SJCRH30 (cell line): Measurements from ENCODE around the gene DENND6B. TPM values are rescaled to one million over a fixed set of nuclear protein-coding genes. Genes with fewer than 3 reads are reported as not detected.

Experiments used
- DNase-seq, 2 experiments: peaks; one replicate each; pipeline ENCODE4 v3.0.0-alpha.2; 2015 to 2020
- H3K27ac ChIP-seq: fragments of 250-450 bp; sonication (Bioruptor Pico); 2 replicates; pipeline ENCODE4 v1.5.1; 2020; ENCODE audit warnings: mild to moderate bottlenecking, moderate library complexity
- H3K27me3 ChIP-seq: fragments of 250-450 bp; sonication (Bioruptor Pico); 2 replicates; pipeline ENCODE4 v1.5.1; 2020; ENCODE audit warnings: mild to moderate bottlenecking, moderate library complexity
- H3K36me3 ChIP-seq: fragments of 250-450 bp; sonication (Bioruptor Pico); 2 replicates; pipeline ENCODE4 v1.5.1; 2020; ENCODE audit warnings: mild to moderate bottlenecking, moderate library complexity
- H3K4me1 ChIP-seq: fragments of 250-450 bp; sonication (Bioruptor Pico); 2 replicates; pipeline ENCODE4 v1.5.1; 2020; ENCODE audit warnings: mild to moderate bottlenecking, moderate library complexity
- H3K4me3 ChIP-seq: fragments of 250-450 bp; sonication (Bioruptor Pico); 2 replicates; pipeline ENCODE4 v1.5.1; 2020; ENCODE audit warnings: mild to moderate bottlenecking, moderate library complexity
- H3K9me3 ChIP-seq: fragments of 250-450 bp; sonication (Bioruptor Pico); replicated peaks from 2 replicates; pipeline ENCODE4 v1.5.1; 2020; ENCODE audit warnings: mild to moderate bottlenecking, moderate library complexity
- total RNA-seq: library from RNA; depleted of rRNA; stranded (reverse); fragments of >200 nt; shearing (Covaris generic); gene quantifications from 2 replicates; pipeline ENCODE4 v1.2.3, GENCODE V29; 2014

The DENND6B gene
- total RNA-seq, 1 experiment from 2014 or later, result 0.18 TPM

- H3K27ac ChIP-seq, result peak overlapping the region; percentile 82
- DNase-seq, result peak; percentile 98 to 99
- H3K27me3 ChIP-seq, result no peaks in the 10 kb centered on the region
- peaks cover 26% of the 10 kb centered on the region for H3K36me3 ChIP-seq
- H3K9me3 ChIP-seq, result no peaks in the 10 kb centered on the region
- H3K4me1 ChIP-seq, result peaks cover 59% of the 10 kb centered on the region
- H3K4me3 ChIP-seq, result peak overlapping the region; percentile 95
Measured at GRCh38 chr22:50305923-50306566, 20.8 kb downstream of the DENND6B start.

- Histone ChIP-seq H3K27me3 (no peaks in the 10 kb centered on the region), H3K9me3 (no peaks in the 10 kb centered on the region), H3K27ac (peak overlapping the region; percentile 82), H3K36me3 (peaks cover 31% of the 10 kb centered on the region), H3K4me1 (peaks cover 59% of the 10 kb centered on the region), H3K4me3 (peak overlapping the region; percentile 95)
- no peak for DNase-seq
Measured at GRCh38 chr22:50305393-50305922, 21.4 kb downstream of the DENND6B start.

- no peak for DNase-seq
- Histone ChIP-seq H3K36me3 (peaks cover 34% of the 10 kb centered on the region), H3K9me3 (no peaks in the 10 kb centered on the region), H3K27ac (peak overlapping the region; percentile 82), H3K4me1 (peaks cover 54% of the 10 kb centered on the region), H3K4me3 (peak overlapping the region; percentile 95), H3K27me3 (no peaks in the 10 kb centered on the region)
Measured at GRCh38 chr22:50304528-50305392, 22.1 kb downstream of the DENND6B start.

GRCh38 chr22:50303848-50304527, 22.8 kb downstream of the DENND6B start:
- no peaks in the 10 kb centered on the region for H3K27me3 ChIP-seq
- H3K9me3 ChIP-seq, result no peaks in the 10 kb centered on the region
- H3K4me1 ChIP-seq, result peaks cover 47% of the 10 kb centered on the region
- peaks cover 34% of the 10 kb centered on the region for H3K36me3 ChIP-seq
- H3K27ac ChIP-seq, result 0 out of 2 replicates have a peak overlapping the region, but pooled peaks have one; percentile 10
- DNase-seq, result no peak
- no peak overlapping the region for H3K4me3 ChIP-seq

- no peak for DNase-seq
- Histone ChIP-seq H3K4me3 (no peak overlapping the region), H3K27me3 (no peaks in the 10 kb centered on the region), H3K4me1 (peaks cover 41% of the 10 kb centered on the region), H3K9me3 (no peaks in the 10 kb centered on the region), H3K36me3 (peaks cover 34% of the 10 kb centered on the region), H3K27ac (no peak overlapping the region)
Measured at GRCh38 chr22:50303515-50303847, 23.3 kb downstream of the DENND6B start.

- Histone ChIP-seq H3K9me3 (no peaks in the 10 kb centered on the region), H3K4me3 (no peak overlapping the region), H3K4me1 (peaks cover 34% of the 10 kb centered on the region), H3K27ac (no peak overlapping the region), H3K36me3 (peaks cover 34% of the 10 kb centered on the region), H3K27me3 (no peaks in the 10 kb centered on the region)
- peak; percentile 57 to 66 for DNase-seq
Measured at GRCh38 chr22:50302564-50302963, 24.2 kb downstream of the DENND6B start.

GRCh38 chr22:50302041-50302541, 24.7 kb downstream of the DENND6B start:
- no peaks in the 10 kb centered on the region for H3K9me3 ChIP-seq
- no peak for DNase-seq
- H3K4me3 ChIP-seq, result no peak overlapping the region
- no peaks in the 10 kb centered on the region for H3K27me3 ChIP-seq
- peaks cover 34% of the 10 kb centered on the region for H3K4me1 ChIP-seq
- peaks cover 34% of the 10 kb centered on the region for H3K36me3 ChIP-seq
- no peak overlapping the region for H3K27ac ChIP-seq

- DNase-seq, result no peak
- Histone ChIP-seq H3K4me1 (peaks cover 34% of the 10 kb centered on the region), H3K36me3 (peaks cover 34% of the 10 kb centered on the region), H3K27me3 (no peaks in the 10 kb centered on the region), H3K27ac (no peak overlapping the region), H3K9me3 (no peaks in the 10 kb centered on the region), H3K4me3 (no peak overlapping the region)
Measured at GRCh38 chr22:50301581-50301991, 25.2 kb downstream of the DENND6B start.

- Histone ChIP-seq H3K27ac (no peak overlapping the region), H3K4me1 (peaks cover 34% of the 10 kb centered on the region), H3K36me3 (peaks cover 34% of the 10 kb centered on the region), H3K27me3 (no peaks in the 10 kb centered on the region), H3K9me3 (no peaks in the 10 kb centered on the region), H3K4me3 (no peak overlapping the region)
- no peak for DNase-seq
Measured at GRCh38 chr22:50300620-50301257, 26.1 kb downstream of the DENND6B start.

- H3K4me3 ChIP-seq, result no peak overlapping the region
- no peak for DNase-seq
- H3K27me3 ChIP-seq, result no peaks in the 10 kb centered on the region
- H3K4me1 ChIP-seq, result peaks cover 28% of the 10 kb centered on the region
- no peaks in the 10 kb centered on the region for H3K9me3 ChIP-seq
- H3K27ac ChIP-seq, result no peak overlapping the region
- peaks cover 32% of the 10 kb centered on the region for H3K36me3 ChIP-seq
Measured at GRCh38 chr22:50299785-50300619, 26.8 kb downstream of the DENND6B start.

- Histone ChIP-seq H3K36me3 (peaks cover 26% of the 10 kb centered on the region), H3K27me3 (no peaks in the 10 kb centered on the region), H3K4me3 (no peak overlapping the region), H3K9me3 (no peaks in the 10 kb centered on the region), H3K27ac (no peak overlapping the region), H3K4me1 (peaks cover 27% of the 10 kb centered on the region)
- no peak for DNase-seq
Measured at GRCh38 chr22:50298937-50299784, 27.7 kb downstream of the DENND6B start.

GRCh38 chr22:50298266-50298637, 28.6 kb downstream of the DENND6B start:
- peaks cover 23% of the 10 kb centered on the region for H3K36me3 ChIP-seq
- H3K27me3 ChIP-seq, result no peaks in the 10 kb centered on the region
- no peak for DNase-seq
- H3K4me1 ChIP-seq, result peaks cover 25% of the 10 kb centered on the region
- H3K27ac ChIP-seq, result no peak overlapping the region
- no peaks in the 10 kb centered on the region for H3K9me3 ChIP-seq
- no peak overlapping the region for H3K4me3 ChIP-seq
